Right hindlimb (tissue), 1 donor: ENCODE measurements around the gene C1orf105.
"Not testable (repeated sequence)": the region's sequence is repeated elsewhere in the genome, so short reads cannot be mapped to it uniquely, and the experiment has no call there.

ENCODE experiments used
- DNase-seq: peaks from one replicate; pipeline ENCODE4 v3.0.0-alpha.2; 2018

The C1orf105 gene, protein sequence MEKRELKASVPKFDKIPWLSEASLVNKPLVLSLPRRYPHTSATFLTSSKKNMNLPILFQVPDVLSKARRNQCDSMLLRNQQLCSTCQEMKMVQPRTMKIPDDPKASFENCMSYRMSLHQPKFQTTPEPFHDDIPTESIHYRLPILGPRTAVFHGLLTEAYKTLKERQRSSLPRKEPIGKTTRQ

DNA sequence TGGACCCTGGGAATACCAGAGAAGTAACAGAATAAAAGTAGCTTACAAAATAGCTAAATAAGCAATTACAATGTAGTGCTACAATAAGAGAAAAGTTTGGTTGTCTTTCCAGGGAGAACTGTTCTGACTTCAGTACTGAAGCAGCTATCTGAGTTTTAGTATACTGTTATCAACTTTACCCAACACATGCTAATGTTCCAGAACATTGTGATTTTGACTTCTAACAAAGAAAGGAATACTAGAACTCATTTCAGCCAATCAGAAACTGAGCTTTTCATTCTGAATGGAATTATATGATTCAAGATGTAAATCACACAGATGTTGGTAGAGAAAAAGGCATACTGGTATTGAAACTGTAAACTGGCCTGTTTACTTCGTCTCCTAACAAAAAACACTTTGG, at the start of gene C1orf105:
Gene C1orf105 (plus strand): TSS at position 301 of the 400 bp plus-strand sequence. CDS start 201 bp downstream, outside the sequence.
- no peak for DNase-seq

DNA sequence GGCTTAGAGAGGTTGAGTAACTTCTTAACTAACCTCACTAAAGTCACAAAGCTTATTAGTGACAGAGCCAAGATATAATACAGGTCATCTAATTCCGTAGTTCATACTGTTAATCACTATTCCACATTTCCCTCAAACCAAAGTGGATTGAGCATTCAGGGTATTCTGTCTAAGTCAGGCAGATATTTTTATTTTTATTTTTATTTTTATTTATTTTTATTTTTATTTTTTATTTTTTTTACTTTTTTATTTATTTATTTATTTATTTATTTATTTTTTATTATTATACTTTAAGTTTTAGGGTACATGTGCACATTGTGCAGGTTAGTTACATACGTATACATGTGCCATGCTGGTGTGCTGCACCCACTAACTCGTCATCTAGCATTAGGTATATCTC, 48.8 kb upstream of the C1orf105 start:
- not testable (repeated sequence) for DNase-seq

DNA sequence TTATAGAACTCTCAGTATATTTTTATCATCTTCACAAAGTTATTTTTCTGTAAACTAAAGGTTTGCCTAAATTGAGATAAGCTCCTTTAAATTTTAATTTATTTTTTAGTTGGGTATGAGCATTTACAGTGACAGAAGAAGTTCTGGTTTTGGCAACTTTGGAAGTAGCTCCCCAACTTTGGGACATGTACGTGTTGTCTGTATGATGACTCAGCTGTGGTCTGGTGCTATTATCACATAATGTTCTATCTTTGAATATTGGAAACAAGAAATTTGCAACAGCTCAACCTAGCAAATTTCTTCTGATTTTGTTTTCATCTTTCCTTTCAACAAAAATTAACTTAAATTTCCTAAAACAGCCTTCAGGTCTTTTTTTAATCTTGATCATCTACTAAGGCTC, 46.6 kb upstream of the C1orf105 start:
- DNase-seq, result no peak

DNA sequence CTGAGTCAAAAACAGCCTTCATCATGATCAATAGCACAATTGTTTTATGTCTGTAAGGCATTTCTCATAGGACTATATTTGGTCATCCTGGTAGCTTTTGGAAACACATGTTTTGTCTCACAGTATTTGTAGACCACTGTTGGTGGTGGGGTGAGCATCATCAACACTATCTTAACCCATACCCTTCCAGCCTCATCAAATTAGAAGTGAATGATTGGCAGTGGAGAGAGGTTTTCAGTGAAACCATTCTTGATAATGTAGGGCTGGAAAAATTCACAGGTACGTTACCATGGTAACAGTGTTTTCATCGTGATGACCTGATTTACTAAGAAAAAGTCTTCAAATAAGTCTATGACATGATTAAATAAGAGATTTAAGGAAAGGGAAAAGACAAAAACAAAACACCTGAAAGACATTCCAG, 45.3 kb upstream of the C1orf105 start:
- DNase-seq, result no peak

DNA sequence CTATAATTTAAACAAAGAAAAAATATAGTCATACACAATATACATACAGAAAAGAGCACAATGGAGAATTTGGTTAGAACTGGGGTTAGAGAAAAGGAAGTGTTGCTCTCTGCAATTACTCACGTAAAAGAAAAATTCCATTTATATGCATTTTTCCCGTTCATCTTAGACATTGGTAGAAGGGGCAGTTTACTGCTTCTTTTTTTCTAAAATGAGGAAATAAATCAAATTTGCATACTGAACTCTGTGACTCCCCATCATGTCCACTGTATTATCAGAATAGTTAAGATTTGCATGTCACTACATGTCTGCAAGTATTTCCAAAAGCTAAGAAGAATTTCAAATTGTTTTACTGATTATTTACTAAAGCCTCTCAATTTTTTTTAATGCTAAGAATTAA, 44.1 kb upstream of the C1orf105 start:
- no peak for DNase-seq

DNA sequence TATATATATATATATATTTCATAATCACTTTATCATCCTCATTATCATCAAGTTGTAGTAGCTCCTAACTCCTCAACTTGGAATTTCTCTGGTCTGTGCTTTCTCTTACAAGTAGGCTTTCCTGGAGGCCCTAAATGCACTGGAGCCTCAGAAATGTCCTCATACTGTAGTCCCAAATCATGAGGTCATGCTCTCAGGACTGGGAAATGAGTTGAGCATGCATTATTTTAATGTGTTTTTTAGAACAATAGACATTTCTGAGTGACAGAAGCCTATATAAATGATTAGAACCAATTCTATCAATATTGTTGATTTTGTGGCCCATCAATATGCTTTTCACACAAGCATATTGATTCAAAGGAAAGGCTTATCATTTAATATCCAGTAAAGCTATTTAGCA, 42.9 kb upstream of the C1orf105 start:
- DNase-seq, result no peak

DNA sequence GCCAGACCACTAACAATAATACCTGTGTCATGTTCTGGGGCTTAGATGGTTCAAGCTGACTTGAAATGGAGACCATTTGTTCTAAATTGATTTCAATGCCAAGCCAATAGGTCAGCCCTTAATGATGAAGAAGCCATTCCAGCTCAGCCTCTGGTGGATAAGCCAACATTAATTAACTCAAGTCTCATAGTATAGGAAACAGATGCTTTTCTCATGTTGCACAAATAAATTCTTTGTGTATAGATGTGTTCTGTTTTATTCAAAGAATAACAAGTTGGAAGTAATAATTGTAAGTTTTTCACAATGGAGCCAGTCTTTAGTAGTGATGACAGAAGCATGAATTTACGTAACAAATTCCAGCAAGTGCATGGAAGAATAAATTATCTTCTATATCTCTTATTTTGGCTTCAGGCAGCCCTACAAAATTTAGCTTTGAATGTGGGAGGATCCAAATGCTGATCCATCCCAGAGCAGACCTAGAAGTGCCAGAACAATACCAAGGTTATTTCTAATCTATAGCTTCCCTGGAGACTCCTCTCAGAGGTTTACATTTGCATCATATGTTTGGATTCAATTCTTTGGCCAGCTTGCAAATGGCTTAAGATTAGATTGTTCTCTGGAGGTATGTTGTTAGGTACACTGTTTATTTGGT, 42.2 kb upstream of the C1orf105 start:
- DNase-seq, result no peak

DNA sequence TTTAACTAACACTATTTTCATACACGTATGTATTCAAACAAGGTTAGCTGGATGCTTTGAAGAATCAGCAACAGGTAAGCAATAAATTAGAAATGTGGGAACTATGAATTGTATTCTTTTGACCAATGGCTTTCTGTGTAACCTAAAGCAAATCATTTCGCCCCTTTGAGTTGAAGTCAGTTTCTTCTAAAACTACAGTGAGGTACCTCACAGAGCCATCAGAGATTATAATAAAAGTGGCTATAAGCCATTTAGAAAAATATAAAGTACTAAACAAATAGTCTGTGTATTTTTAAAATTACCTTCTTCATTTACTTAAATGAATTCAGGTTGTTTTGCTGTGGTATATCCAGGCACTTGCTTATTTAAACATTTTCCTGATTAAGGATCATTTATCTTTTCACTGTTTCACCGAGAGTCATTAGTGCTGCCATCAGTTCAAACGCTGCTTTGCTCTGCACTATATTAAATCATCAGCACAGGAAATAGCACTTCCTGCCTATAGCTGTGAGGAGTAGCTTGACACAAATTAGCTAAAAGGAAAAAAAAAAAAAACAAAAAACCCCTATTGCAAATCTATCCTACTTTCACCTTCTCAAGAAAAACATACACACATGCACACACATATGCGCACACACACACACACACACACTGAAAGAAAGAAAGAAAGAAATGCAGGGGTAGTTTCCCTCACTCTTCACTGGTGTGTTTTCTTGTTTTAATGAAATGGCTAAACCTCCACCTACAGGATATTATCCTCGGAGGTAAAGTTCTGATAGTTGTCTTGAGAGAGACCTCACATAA, 39.8 kb upstream of the C1orf105 start:
- DNase-seq, result no peak

DNA sequence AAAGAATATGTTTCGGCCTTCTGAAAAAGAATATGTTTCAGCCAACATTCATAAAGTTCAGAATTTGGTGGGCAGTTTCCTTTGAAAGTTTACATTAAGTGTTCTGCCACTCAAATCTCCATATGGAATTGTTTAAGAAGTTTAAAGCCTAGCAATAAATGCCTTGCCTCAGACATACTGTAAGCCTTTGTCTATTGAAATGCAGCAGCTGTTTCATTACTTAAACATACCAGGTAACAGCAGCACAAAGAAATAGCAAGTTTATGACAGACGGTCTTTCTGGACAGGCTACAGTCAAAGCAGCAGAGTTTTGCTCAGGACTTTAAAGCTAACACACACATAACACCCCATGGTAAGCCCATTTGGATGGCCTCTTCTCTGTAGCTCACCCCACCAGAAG, 38.5 kb upstream of the C1orf105 start:
- DNase-seq, result no peak

DNA sequence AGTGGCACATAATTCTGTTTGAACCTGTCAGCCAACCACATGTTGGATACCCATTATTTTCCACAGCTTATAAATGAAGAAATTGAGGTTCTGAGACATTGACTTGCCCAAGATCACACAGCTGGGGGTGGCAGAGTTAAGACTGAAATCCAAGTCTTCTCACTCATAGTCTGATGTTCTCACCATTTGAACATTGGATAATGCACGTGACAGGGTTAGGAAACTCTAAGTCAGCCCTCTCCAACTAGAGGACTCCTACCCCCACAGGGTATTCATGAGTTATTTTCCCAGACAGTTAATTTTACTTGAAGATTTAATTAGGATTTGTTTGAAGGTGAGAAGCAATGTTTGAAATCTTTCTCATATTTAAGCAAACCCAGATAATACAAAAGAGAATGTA, 38.1 kb upstream of the C1orf105 start:
- DNase-seq, result no peak

DNA sequence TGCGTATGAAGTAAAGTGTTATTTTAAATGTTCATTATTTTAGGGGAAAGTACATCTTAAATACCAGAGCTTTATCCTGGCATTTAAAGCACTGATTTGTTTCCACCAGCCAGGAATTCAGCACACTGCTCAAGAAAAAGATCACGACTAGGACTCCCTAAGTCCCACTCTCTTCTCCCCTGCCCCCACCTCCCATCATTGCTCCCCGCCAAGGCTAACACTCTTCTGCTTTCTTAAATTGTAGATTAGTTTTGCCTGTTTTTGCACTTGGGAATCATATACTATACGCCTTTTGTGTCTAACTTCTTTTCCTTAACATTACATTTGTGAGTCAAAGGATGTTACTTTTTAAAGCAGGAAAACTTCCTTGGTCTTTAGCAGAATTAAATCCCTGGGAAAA, 37.5 kb upstream of the C1orf105 start:
- DNase-seq, result peak; percentile 63

DNA sequence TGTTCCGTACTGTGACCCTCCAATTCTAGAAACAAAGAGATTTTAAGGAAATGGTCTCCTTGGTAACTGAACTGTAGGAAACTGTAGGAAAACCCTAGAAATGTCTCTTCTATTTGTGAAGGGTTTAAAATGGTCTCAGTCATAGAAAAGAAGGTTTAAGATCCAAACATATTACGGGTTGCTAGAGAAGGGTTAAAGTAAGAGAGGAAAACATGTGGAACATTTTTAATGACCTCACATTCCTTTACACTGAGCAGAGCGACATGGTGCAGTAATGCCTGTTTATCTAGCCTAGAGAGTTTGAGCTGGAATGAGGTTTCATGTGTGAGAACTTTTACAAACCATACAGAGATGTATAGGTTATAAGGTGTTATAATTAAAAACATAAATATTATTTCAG, 36.9 kb upstream of the C1orf105 start:
- no peak for DNase-seq

DNA sequence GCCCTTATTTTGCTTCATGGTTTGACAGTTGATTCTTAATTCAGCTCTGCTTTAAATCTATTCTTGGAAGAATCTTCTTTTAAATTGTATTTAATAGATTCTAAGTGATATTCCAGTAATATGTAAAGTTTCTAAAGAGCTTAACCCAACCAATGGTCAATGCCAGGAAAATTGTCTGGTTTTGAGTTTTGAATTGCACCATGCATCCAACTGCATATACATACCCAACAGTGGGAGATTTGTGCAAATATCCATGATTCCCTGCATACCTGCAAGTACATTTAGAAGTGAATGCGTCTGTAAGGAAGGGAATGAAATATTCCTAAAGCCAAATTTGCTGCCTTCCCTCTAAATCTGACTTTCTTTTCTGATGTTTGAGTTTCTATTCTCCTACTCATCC, 35.8 kb upstream of the C1orf105 start:
- DNase-seq, result no peak

DNA sequence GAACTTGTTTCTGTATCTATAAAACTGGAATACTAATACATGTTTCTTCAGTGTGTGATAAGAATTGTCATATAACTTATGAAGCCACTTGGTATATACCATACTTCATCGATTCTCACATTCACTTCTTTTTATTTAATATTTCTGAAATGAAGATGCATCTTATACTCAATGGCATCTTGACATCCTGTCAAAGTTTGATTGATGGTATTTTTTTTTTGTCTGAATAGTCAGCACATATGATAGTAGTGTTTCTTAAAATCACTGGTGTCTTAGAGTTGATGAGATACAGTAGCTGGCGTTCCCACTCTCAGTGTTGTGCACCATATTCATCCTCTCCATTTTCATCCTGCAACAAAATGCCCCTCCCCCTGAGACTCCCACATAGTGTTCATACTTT, 34.4 kb upstream of the C1orf105 start:
- no peak for DNase-seq

DNA sequence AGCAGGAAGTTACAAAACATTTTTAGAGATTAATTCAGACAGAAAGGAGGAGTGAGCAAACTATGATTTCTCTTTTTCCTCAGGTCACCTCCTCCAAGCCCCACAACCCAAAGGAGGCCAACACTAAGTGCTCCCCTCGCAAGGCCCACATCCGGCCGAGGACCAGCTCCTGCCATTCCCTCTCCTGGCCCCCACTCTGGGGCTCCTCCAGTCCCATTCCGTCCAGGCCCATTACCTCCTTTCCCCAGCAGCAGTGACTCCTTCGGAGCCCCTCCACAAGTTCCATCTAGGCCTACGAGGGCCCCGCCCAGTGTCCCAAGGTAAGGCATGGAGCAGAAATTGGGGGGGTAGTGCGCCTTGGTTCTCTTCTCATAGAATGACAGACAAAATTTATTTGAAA, 32.0 kb upstream of the C1orf105 start:
- no peak for DNase-seq

DNA sequence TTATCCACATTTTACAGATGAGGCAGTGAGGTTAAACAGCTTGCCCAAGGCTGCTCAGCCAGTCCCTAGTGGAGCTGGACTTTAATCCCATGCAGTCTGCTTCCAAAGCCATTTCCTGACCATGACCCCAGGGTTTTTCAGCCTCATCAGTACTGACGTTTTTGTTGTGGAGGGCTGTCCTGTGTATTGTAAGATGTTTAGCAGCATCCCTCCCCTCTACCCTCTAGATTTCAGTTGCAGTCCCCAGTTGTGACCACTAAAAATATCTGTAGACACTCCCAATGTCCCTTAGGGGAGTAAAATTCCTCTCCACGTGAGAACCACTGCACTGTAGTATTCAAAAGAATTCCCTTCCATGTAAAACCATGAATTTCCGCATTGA, 30.2 kb upstream of the C1orf105 start:
- DNase-seq, result no peak

DNA sequence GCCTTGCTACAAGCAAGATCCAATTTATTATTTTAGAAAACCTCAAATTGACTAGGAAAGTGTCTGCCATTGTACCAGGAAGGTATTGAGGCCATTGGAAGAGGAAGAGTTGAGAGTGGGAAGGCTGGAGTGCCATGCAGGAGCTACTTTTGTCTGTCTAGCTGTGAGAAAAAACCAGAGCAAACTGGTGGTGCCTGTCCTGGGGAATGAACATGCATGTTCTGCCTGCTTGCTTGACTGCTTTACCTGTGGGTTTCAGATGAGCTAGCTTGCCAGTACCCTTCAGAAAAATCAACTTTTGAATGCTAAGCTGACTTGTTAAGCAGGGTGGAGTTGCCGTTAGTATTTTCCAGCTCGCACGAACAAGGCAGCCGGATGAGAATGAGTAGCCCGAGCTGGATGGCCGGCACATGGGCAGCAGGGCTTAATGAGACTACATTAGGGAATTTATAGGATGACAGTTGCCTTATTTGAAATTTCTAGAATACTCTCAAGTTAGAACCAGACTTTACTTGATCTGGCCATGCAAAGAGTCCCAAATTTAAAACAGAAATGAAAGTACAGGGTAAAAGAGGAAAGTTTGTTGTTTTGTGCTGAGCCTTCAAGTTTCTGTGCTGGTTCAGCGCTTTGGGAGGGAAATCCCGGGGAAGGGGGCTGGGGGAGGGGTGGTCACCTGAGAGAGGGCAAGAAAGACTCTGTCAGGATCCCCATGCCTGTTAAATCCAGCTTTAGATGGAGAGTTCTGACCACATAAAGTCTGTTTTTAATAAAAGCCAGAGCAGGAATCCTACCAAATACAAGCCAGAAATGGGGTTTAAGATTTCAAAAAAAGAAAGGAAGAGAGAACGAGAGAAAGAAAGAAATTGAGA, 29.6 kb upstream of the C1orf105 start:
- DNase-seq, result no peak

DNA sequence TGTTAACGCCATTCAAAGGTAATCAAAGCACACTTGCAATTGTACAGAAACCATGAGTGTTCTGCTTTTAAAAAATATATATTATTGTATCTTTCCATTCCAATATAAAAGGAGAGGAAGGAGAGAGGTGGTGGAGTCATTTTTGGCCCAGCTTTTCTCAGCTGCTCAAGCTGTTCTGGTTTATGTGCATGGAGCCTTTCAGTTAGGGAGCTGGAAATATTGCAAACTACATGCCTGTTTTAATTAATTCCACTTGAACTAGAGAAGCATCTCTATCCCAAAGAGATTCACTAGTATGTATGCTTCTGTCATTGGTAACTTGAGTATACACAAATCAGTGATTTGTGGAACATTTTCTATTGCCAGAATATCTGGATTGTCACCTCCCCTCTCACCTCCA, 28.5 kb upstream of the C1orf105 start:
- DNase-seq, result no peak

DNA sequence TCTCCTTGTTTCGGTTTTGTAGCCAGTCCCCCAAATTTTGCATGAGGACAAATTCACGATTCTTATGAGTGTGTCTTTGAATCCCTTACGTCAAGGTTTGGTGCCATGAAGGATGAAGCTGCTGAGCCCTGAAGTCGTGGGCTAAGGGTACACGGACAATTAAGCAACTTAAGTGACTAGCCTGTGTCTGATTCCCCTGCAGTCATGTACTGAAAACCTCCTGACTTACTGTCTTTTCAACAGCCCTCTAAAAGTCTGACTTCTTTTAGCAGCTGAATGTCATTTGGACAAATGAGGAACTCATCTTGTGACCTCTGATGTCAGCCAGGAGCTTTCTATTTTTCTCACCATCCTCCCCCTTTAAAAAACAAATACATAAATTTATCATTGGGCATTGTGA, 27.1 kb upstream of the C1orf105 start:
- DNase-seq, result no peak

DNA sequence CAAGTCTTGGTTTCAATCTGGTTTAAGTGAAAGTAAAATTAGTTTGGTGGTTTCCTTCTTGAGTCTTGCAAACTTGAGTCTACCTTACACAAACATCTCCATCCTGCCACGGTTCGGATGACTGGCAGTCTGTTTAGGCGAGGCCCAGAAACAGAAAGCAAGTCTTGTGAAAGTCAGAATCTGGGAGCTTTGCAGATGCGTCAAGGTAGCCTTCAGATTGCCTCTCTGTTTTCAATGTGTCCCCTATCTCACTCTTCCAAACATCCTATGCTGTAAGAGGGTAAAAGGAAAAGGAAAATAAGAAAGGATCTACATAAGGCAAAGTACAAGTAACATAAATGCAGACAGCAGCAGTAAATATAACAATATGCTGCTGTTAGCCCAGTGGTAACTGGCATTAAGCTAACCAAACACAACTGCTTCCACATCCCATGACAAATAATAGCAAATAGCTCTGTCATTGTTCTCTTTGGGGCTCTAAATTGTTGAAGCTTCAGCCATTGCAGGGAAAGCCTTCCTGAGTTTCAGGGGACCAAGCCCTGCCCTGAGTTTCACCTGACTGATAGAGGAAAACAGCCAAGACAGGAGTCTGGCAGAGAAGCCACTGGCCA, 26.2 kb upstream of the C1orf105 start:
- DNase-seq, result peak; percentile 21

DNA sequence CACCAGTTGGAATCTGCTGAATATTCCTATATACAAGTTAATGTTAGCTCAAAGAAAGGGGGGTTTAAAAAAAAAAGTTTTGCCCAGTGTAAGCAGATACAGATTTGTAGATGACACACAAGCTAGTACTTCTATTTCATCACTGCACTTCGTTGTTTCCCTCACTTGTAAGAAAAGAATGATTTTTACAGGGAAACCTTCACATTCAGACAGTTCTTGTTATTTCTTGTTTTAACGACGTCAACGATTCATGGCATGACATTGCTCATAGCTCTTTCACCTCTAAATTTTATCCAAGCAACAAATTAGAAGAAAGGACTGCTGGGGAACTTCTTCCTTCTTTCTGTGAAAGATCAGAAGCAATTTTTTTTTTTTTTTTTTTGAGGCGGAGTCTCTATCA, 25.7 kb upstream of the C1orf105 start:
- no peak for DNase-seq

DNA sequence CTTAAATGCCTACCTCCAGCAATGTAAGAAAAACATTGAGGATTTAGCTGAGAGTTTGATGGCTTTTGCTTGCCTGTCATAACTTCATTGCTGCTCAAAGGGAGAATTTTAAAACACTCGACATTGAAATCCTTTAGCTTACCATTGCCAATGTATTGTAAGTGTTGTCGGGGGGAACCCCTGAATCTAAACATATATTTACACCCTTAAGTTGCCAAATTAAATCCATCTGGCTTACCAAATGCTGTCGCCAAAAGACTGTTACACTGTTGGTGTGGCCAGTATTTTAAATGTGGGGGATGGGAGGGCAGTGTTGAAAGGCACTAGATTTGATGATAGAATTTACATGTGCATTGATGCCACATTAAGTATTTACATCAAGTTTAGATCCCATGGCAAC, 24.9 kb upstream of the C1orf105 start:
- no peak for DNase-seq

DNA sequence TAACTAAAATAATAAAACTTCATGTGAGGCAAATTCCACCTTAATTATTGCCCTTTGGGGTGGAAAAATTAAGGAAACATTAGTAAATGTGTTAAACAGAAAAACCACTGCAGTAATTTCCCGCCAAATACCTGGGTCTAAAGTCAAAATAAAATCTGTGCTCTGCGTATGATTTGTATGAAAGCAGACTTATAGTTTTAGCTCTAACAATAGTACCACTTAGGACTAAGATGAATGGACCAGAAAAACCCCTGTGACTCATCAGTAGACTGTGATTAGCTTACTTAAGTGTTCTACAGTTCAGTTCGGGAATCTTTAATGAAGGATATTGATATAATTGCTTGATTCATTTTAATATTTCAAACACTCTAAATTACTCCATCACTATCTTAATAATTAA, 23.3 kb upstream of the C1orf105 start:
- DNase-seq, result no peak
